Activated T-cell treated with anti-CD3 and anti-CD28 coated beads for 24 hours (primary cell): ENCODE results near the gene PCDHA4.
"Not testable (repeated sequence)": the region's sequence is repeated elsewhere in the genome, so short reads cannot be mapped to it uniquely, and the experiment has no call there.

ENCODE experiments used
- DNase-seq: peaks from one replicate; pipeline ENCODE4 v3.0.0-alpha.2; 2020; ENCODE audit warnings: low read depth

Gene PCDHA4

DNA sequence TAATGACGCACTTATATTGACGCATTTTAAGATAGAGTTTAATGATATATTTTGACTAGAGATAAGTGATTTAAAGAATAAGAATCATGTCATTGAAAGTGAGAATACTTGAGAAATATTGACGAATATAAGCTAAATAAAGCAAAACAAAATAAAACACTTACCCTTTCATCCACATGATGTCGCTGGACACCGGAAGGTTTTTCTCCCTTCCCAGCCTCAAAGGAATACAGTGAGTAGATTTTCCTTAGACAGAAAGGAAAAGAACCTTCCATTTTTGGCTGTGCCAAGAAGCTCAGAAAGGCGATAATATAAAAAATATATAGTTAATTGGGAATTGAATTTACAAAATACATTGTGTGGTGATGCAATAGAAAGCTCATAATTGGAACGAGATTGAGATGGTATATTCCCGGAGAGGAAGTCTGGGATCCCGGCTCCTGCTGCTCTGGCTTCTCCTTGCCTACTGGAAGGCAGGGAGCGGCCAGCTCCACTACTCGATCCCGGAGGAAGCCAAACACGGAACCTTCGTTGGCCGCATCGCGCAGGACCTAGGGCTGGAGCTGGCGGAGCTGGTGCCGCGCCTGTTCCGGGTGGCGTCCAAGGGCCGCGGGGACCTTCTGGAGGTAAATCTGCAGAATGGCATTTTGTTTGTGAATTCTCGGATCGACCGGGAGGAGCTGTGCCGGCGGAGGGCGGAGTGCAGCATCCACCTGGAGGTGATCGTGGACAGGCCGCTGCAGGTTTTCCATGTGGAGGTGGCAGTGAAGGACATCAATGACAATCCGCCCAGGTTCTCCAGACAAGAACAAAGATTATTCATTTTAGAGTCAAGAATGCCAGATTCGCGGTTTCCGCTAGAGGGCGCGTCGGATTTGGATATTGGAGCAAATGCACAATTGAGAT lies 14.8 kb downstream of the PCDHA4 start, which contains the start of gene PCDHA5:
Gene PCDHA5, plus strand, starts transcription at position 239 of the 906 bp plus-strand sequence.
- no peak for DNase-seq

GRCh38 chr5:140822281-140822629 lies 15.4 kb downstream of the PCDHA4 start:
- no peak for DNase-seq

GRCh38 chr5:140822969-140823368 lies 16.1 kb downstream of the PCDHA4 start:
- not testable (repeated sequence) for DNase-seq

GRCh38 chr5:140823475-140823874 lies 16.6 kb downstream of the PCDHA4 start:
- no peak for DNase-seq

- DNase-seq: no peak
These were observed 21.0 kb downstream of the PCDHA4 start, which contains the start of gene PCDHA6 for GRCh38 chr5:140827704-140828361. Gene PCDHA6, plus strand, starts transcription at chr5:140827960. Its CDS starts 132 bp downstream, at chr5:140828092.

- DNase-seq: no peak
These were observed 21.5 kb downstream of the PCDHA4 start for GRCh38 chr5:140828362-140828737.

DNA sequence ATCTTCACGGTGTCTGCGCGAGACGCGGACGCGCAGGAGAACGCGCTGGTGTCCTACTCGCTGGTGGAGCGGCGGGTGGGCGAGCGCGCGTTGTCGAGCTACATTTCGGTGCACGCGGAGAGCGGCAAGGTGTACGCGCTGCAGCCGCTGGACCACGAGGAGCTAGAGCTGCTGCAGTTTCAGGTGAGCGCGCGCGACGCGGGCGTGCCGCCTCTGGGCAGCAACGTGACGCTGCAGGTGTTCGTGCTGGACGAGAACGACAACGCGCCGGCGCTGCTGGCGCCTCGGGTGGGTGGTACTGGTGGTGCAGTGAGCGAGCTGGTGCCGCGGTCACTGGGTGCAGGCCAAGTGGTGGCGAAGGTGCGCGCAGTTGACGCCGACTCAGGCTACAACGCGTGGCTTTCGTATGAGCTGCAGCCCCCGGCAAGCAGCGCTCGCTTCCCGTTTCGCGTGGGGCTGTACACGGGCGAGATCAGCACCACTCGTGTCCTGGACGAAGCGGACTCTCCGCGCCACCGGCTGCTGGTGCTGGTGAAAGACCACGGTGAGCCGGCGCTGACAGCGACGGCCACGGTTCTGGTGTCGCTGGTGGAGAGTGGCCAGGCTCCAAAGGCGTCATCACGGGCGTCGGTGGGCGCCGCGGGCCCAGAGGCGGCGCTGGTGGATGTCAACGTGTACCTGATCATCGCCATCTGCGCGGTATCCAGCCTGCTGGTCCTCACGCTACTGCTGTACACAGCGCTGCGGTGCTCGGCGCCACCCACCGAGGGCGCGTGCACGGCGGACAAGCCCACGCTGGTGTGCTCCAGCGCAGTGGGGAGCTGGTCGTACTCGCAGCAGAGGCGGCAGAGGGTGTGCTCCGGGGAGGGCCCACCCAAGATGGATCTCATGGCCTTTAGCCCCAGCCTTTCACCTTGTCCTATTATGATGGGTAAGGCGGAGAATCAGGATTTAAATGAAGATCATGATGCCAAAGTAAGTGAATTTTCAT lies 22.9 kb downstream of the PCDHA4 start:
- DNase-seq: not testable (repeated sequence)

- DNase-seq: no peak
These were observed 27.1 kb downstream of the PCDHA4 start, which contains the start of gene PCDHA7 for GRCh38 chr5:140833993-140834392. Gene PCDHA7, plus strand, starts transcription at chr5:140834269. Its CDS starts 115 bp downstream, at chr5:140834384.

- not testable (repeated sequence) for DNase-seq
These were observed 27.7 kb downstream of the PCDHA4 start for GRCh38 chr5:140834439-140835008.

- no peak for DNase-seq
These were observed 29.0 kb downstream of the PCDHA4 start for GRCh38 chr5:140835622-140836510.

- no peak for DNase-seq
These were observed 34.4 kb downstream of the PCDHA4 start, which contains the start of gene PCDHA8 for GRCh38 chr5:140840978-140841962. Gene PCDHA8, plus strand, starts transcription at chr5:140841187. Its CDS starts 135 bp downstream, at chr5:140841322.

GRCh38 chr5:140842798-140843733 lies 36.2 kb downstream of the PCDHA4 start:
- no peak for DNase-seq

DNA sequence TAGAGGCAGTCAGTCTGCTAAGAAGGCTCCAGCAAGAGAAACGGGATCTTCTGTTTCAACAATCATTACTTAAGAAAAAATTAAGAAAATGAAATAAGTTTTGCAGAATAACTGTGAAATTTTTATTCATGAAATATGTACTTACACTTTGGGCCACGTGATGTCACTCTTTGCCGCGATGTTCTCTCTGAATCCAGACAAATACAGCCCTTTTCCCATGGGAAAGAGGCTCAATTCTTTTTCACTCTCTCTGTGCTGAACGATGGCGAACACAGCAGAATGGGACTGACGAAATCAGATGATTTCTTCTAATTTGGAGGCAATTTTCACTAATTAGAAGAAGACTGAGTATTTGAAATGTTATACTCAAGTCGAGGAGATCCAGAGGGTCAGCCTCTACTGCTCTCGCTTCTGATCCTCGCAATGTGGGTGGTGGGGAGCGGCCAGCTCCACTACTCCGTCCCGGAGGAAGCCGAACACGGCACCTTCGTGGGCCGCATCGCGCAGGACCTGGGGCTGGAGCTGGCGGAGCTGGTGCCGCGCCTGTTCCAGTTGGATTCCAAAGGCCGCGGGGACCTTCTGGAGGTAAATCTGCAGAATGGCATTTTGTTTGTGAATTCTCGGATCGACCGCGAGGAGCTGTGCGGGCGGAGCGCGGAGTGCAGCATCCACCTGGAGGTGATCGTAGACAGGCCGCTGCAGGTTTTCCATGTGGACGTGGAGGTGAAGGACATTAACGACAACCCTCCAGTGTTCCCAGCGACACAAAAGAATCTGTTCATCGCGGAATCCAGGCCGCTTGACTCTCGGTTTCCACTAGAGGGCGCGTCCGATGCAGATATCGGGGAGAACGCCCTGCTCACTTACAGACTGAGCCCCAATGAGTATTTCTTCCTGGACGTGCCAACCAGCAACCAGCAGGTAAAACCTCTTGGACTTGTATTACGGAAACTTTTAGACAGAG lies 41.6 kb downstream of the PCDHA4 start, which contains the start of gene PCDHA9:
Gene PCDHA9, plus strand, starts transcription at position 244 of the 964 bp plus-strand sequence. Its CDS starts 114 bp downstream, at position 358.
- not testable (repeated sequence) for DNase-seq

DNA sequence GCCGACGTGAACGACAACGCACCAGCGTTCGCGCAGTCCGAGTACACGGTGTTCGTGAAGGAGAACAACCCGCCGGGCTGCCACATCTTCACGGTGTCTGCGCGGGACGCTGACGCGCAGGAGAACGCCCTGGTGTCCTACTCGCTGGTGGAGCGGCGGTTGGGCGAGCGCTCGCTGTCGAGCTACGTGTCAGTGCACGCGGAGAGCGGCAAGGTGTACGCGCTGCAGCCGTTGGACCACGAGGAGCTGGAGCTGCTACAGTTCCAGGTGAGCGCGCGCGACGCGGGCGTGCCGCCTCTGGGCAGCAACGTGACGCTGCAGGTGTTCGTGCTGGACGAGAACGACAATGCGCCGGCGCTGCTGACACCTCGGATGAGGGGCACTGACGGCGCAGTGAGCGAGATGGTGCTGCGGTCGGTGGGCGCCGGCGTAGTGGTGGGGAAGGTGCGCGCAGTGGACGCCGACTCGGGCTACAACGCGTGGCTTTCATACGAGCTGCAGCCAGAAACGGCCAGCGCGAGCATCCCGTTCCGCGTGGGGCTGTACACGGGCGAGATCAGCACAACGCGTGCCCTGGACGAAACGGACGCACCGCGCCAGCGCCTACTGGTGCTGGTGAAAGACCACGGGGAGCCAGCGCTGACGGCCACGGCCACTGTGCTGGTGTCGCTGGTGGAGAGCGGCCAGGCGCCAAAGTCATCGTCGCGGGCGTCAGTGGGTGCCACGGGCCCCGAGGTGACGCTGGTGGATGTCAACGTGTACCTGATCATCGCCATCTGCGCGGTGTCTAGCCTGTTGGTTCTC lies 43.2 kb downstream of the PCDHA4 start:
- DNase-seq: not testable (repeated sequence)
